GM18507 (cell line): Measurements from ENCODE around the gene IFNA16.
"Not testable (repeated sequence)": the region's sequence is repeated elsewhere in the genome, so short reads cannot be mapped to it uniquely, and the experiment has no call there.

Experiments used
- DNase-seq: peaks from one replicate; pipeline ENCODE4 v3.0.0; 2011; ENCODE audit warnings: low read depth; ENCODE audit not compliant: insufficient read length; ENCODE audit errors: extremely low spot score
- FAIRE-seq: peaks from 2 replicates; lab custom pipeline; 2011; peaks lifted over from hg19 to GRCh38; lab: Jason Lieb, UNC

Gene IFNA16

GRCh38 chr9:21207043-21207442 lies 10.1 kb downstream of the IFNA16 start, which contains the start of gene IFNA10:
Gene IFNA10, minus strand, starts transcription at chr9:21207143. Its CDS starts 46 bp downstream, at chr9:21207097.
- not testable (repeated sequence) for DNase-seq, FAIRE-seq

- FAIRE-seq (no peak), DNase-seq (no peak)
Observed at GRCh38 chr9:21205204-21205603, 11.9 kb downstream of the IFNA16 start.

GRCh38 chr9:21202105-21202504 lies 15.0 kb downstream of the IFNA16 start, which contains the start of gene IFNA7:
Gene IFNA7, minus strand, starts transcription at chr9:21202205. Its CDS starts 40 bp downstream, at chr9:21202165.
- DNase-seq, FAIRE-seq: not testable (repeated sequence)

- FAIRE-seq: peak; percentile 92
- DNase-seq: not testable (repeated sequence)
Observed at GRCh38 chr9:21194867-21195776, 22.0 kb downstream of the IFNA16 start.

- not testable (repeated sequence) for DNase-seq, FAIRE-seq
Observed at GRCh38 chr9:21187487-21187886, 29.6 kb downstream of the IFNA16 start, which contains the start of gene IFNA4. Gene IFNA4, minus strand, starts transcription at chr9:21187587. Its CDS starts 56 bp downstream, at chr9:21187531.

- FAIRE-seq: peak; percentile 73
- not testable (repeated sequence) for DNase-seq
Observed at GRCh38 chr9:21182810-21183736, 34.0 kb downstream of the IFNA16 start.

GRCh38 chr9:21174671-21175070 lies 42.4 kb downstream of the IFNA16 start:
- no peak for DNase-seq
- FAIRE-seq: no peak

- FAIRE-seq: no peak
- DNase-seq: no peak
Observed at GRCh38 chr9:21172156-21172555, 45.0 kb downstream of the IFNA16 start.

GRCh38 chr9:21171351-21171750 lies 45.8 kb downstream of the IFNA16 start:
- no peak for DNase-seq
- FAIRE-seq: no peak

- not testable (repeated sequence) for DNase-seq, FAIRE-seq
Observed at GRCh38 chr9:21166560-21166959, 50.6 kb downstream of the IFNA16 start, which contains the start of gene IFNA21. Gene IFNA21, minus strand, starts transcription at chr9:21166660. Its CDS starts 48 bp downstream, at chr9:21166612.
